ENCODE measurements around the gene ADAMTS16. TPM values are rescaled to one million over a fixed set of nuclear protein-coding genes. Genes with fewer than 3 reads are reported as not detected.

Gene ADAMTS16
- total and polyA plus RNA-seq, 12 donors: 0.01 to 0.47 (median 0.12) TPM; not detected in 6

- Histone ChIP-seq H3K27me3 (no peaks in the 10 kb centered on the region), H3K4me1 (no peaks in the 10 kb centered on the region), H3K36me3 (no peaks in the 10 kb centered on the region), H3K9me3 (peaks cover 0 to 31% (median 8%) of the 10 kb centered on the region in 11 donors), H3K4me3 (no peak overlapping the region), H3K27ac (no peak overlapping the region)
- WGBS, 2 donors: 82 to 96% methylated on average over 1 of the region's 1 CpG
- intact Hi-C loops (cut with DNase I): no loop called here
- no peak for TF ChIP-seq CTCF (IDR thresholded peaks at IDR 0.05)
- no peak for DNase-seq
- ATAC-seq: no peak
Measured at GRCh38 chr5:5258564-5258963, 118.4 kb downstream of the ADAMTS16 start.

GRCh38 chr5:5264727-5265126 lies 124.6 kb downstream of the ADAMTS16 start:
- no peak for DNase-seq
- H3K36me3 ChIP-seq: no peaks in the 10 kb centered on the region
- no peak for TF ChIP-seq CTCF (IDR thresholded peaks at IDR 0.05)
- no peaks in the 10 kb centered on the region for H3K9me3 ChIP-seq
- no peak overlapping the region for H3K4me3 ChIP-seq
- intact Hi-C loops (cut with DNase I): no loop called here
- H3K27me3 ChIP-seq: peaks cover 0 to 7% (median 0%) of the 10 kb centered on the region in 7 donors
- H3K27ac ChIP-seq: no peak overlapping the region
- ATAC-seq: no peak
- 79 to 82% methylated on average over 3 of the region's 3 CpGs for WGBS, 2 donors
- no peaks in the 10 kb centered on the region for H3K4me1 ChIP-seq

- H3K27me3 ChIP-seq: peaks cover 0 to 7% (median 0%) of the 10 kb centered on the region in 7 donors
- TF ChIP-seq CTCF (IDR thresholded peaks at IDR 0.05): no peak
- H3K4me1 ChIP-seq: peaks cover 0 to 6% (median 0%) of the 10 kb centered on the region in 9 donors
- H3K9me3 ChIP-seq: no peaks in the 10 kb centered on the region
- no peak overlapping the region for H3K4me3 ChIP-seq
- H3K36me3 ChIP-seq: no peaks in the 10 kb centered on the region
- ATAC-seq: no peak
- no peak for DNase-seq
- 66 to 74% methylated on average over 6 of the region's 6 CpGs for WGBS, 2 donors
- H3K27ac ChIP-seq: no peak overlapping the region
- intact Hi-C loops (cut with DNase I): no loop called here
Measured at GRCh38 chr5:5266297-5266696, 126.2 kb downstream of the ADAMTS16 start.

- no peak for DNase-seq
- Histone ChIP-seq H3K27me3 (peaks cover 0 to 7% (median 0%) of the 10 kb centered on the region in 7 donors), H3K9me3 (no peaks in the 10 kb centered on the region), H3K36me3 (no peaks in the 10 kb centered on the region), H3K27ac (no peak overlapping the region), H3K4me1 (peaks cover 0 to 13% (median 0%) of the 10 kb centered on the region in 9 donors), H3K4me3 (no peak overlapping the region)
- intact Hi-C loops (cut with DNase I): no loop called here
- no peak for ATAC-seq
- TF ChIP-seq CTCF (IDR thresholded peaks at IDR 0.05): no peak
- WGBS, 2 donors: 90 to 92% methylated on average over 9 of the region's 9 CpGs
Measured at GRCh38 chr5:5270161-5270560, 130.0 kb downstream of the ADAMTS16 start.
